CD4-positive, alpha-beta memory T cell (primary cell): ENCODE results near the gene FCHSD1. TPM values are rescaled to one million over a fixed set of nuclear protein-coding genes. Genes with fewer than 3 reads are reported as not detected.

ENCODE experiments used
- CTCF ChIA-PET: fragments of 350-600 bp; sonication (Branson Sonifier 250); formaldehyde crosslinking; loops from one replicate; lab custom pipeline; 2021; ENCODE audit warnings: inconsistent platforms; ENCODE audit not compliant: partially characterized antibody; lab: Charles Lee
- POLR2A ChIA-PET: fragments of 350-600 bp; sonication (Branson Sonifier 250); formaldehyde crosslinking; loops from one replicate; lab custom pipeline; 2021; ENCODE audit not compliant: partially characterized antibody; lab: Charles Lee
- DNase-seq, 5 donors: peaks; one replicate each; pipeline versions ENCODE4 v3.0.0 to v3.0.0-alpha.2; 2020 to 2022; ENCODE audit warnings: mixed read lengths in 1 of 5
- H3K27ac ChIP-seq: one replicate; pipeline ENCODE4 v1.7.0; 2013; ENCODE audit warnings: low read depth, low read length
- H3K27me3 ChIP-seq: 2 replicates; pipeline ENCODE4 v1.7.0; 2013; ENCODE audit warnings: mild to moderate bottlenecking, low read length, moderate library complexity; ENCODE audit not compliant: insufficient read depth
- H3K36me3 ChIP-seq: 2 replicates; pipeline ENCODE4 v1.7.0; 2013; ENCODE audit warnings: mild to moderate bottlenecking, low read length, moderate library complexity; ENCODE audit not compliant: insufficient read depth
- H3K4me1 ChIP-seq: 2 replicates; pipeline ENCODE4 v1.7.0; 2013; ENCODE audit warnings: mild to moderate bottlenecking, low read length, moderate library complexity; ENCODE audit not compliant: insufficient read depth
- H3K4me3 ChIP-seq, 2 donors: one replicate each; pipeline ENCODE4 v1.7.0; 2013; ENCODE audit warnings: low read length in 2 of 2, mild to moderate bottlenecking in 1 of 2
- H3K9me3 ChIP-seq, 2 donors: one replicate each; pipeline ENCODE4 v1.7.0; 2013; ENCODE audit warnings: low read length in 2 of 2, control low read depth in 1 of 2; ENCODE audit not compliant: control insufficient read depth in 1 of 2
- H3K27ac Mint-ChIP-seq, 7 donors: one replicate each; pipeline ENCODE4 v1.8.0; 2020 to 2021; ENCODE audit warnings: mixed read lengths in 7 of 7, mild to moderate bottlenecking in 6 of 7, inconsistent platforms in 3 of 7, moderate library complexity in 3 of 7
- H3K27me3 Mint-ChIP-seq, 2 donors: one replicate each; pipeline ENCODE4 v1.8.0; 2020 to 2021; ENCODE audit warnings: mixed read lengths in 2 of 2
- H3K36me3 Mint-ChIP-seq, 2 donors: one replicate each; pipeline ENCODE4 v1.8.0; 2020 to 2021; ENCODE audit warnings: mixed read lengths in 2 of 2, inconsistent platforms in 1 of 2, mild to moderate bottlenecking in 1 of 2
- H3K4me1 Mint-ChIP-seq, 4 donors: one replicate each; pipeline ENCODE4 v1.8.0; 2020 to 2021; ENCODE audit warnings: mixed read lengths in 4 of 4, mild to moderate bottlenecking in 1 of 4
- H3K4me3 Mint-ChIP-seq, 8 donors: one replicate each; pipeline ENCODE4 v1.8.0; 2020 to 2021; ENCODE audit warnings: mixed read lengths in 8 of 8, mild to moderate bottlenecking in 7 of 8, moderate library complexity in 6 of 8, inconsistent platforms in 3 of 8
- H3K9me3 Mint-ChIP-seq, 8 donors: one replicate each; pipeline ENCODE4 v1.8.0; 2020 to 2021; ENCODE audit warnings: mixed read lengths in 8 of 8, mild to moderate bottlenecking in 5 of 8, inconsistent platforms in 3 of 8, moderate library complexity in 1 of 8
- intact Hi-C: fragments of 100-400 bp; cut with micrococcal nuclease; formaldehyde crosslinking; loops from one replicate; pipeline ENCODE4 v1.15.1; 2023
- polyA plus RNA-seq, 2 donors: library from polyadenylated mRNA; unstranded; fragments of 300-500 nt; fragmentation: Illumina TruSeq; gene quantifications; one replicate each; pipeline ENCODE4 v1.2.3, GENCODE V29; 2021
- total RNA-seq, 2 experiments: library from RNA; stranded (reverse); gene quantifications; one replicate each; pipeline ENCODE4 v1.2.3, GENCODE V29; 2021

FCHSD1 gene
- total and polyA plus RNA-seq, 4 experiments from 2014 or later: 7.1 to 110 (median 58.0) TPM

DNA sequence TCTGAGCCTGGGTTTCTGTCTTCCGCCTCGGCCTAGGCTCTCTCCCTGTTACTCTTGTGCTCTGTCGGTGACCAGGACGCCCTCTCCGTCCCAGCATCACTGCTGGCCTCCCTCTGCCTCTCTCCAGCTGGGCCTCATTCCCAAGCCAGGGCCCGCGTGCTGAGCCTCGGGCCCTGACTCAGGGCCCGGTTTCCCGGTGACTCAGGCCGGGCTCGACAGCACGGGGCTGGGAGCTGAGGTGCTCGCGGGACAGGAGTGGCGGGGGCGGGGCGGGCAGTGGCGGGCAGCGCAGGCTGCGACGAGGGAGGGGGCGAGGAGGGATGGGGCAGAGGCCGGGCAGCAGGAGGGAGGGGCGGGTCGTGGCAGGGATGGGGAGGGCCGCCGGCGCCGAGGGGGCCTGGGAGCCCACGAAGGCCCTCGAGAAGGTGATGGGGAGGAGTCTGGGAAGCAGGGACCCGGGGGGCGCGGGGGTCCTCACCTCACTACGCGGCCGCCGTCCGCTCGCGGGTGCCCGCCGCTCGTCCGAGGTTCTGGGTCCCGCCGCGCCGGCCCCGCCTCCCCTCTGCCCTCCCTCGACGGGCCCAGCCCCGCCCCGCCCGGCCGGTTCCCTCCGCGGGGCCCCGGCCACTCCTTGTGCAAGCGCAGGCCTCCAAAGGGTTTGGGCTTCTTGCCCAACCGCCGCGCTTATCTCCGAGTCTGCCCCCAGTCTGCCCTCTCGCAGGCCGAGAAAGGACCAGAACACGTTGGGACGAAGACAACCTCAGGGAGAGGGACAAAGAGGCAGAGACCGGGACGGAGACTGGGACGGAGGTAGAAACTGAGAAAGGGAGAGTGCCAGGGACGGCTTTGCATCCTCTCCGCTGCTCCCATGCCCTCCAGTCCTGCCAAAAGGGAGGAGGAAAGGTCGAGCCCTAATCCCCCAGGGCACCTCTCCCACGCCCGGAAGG is 30.8 kb upstream of the FCHSD1 start, which contains the start of gene ARAP3:
Gene ARAP3, minus strand, starts transcription at position 536 of the 947 bp plus-strand sequence. CDS start 1,744 bp downstream, outside the sequence.
- DNase-seq: peak in 2 of 5 donors; percentile 24 to 47
- POLR2A ChIA-PET: interaction anchor here (0.6 to 3.2 kb wide), 21 partner anchors 9 to 1723 kb away, joined by 3 to 63 read pairs (median 5); partner anchors contain the start of genes DELE1, DIAPH1, FCHSD1 and HDAC3
- H3K4me1 Mint-ChIP-seq: peaks cover 14 to 36% (median 26%) of the 10 kb centered on the region in 4 donors
- Histone ChIP-seq H3K36me3 (no peaks in the 10 kb centered on the region), H3K4me1 (peaks cover 33% of the 10 kb centered on the region), H3K27me3 (no peaks in the 10 kb centered on the region), H3K9me3 (no peaks in the 10 kb centered on the region), H3K4me3 (peak within 1 kb of the TSS in 1 of 2 donors; percentile 17), H3K27ac (no peak within 1 kb of the TSS)
- CTCF ChIA-PET: interaction anchor here (0.5 to 4.8 kb wide), 12 partner anchors 11 to 1367 kb away, joined by 3 to 79 read pairs (median 4); partner anchors contain the start of genes DELE1, PCDH1 and RNF14
- peaks cover 0 to 2% of the 10 kb centered on the region in 2 donors for H3K27me3 Mint-ChIP-seq
- intact Hi-C loops: loop anchor here (5.0 kb wide), 1 partner anchor 45 kb away; the partner anchor contains the start of genes HDAC3 and RELL2
- H3K36me3 Mint-ChIP-seq: no peaks in the 10 kb centered on the region
- peak within 1 kb of the TSS; percentile 47 to 91 (median 77) for H3K27ac Mint-ChIP-seq
- no peaks in the 10 kb centered on the region for H3K9me3 Mint-ChIP-seq
- peak within 1 kb of the TSS; percentile 78 to 86 (median 83) for H3K4me3 Mint-ChIP-seq

DNA sequence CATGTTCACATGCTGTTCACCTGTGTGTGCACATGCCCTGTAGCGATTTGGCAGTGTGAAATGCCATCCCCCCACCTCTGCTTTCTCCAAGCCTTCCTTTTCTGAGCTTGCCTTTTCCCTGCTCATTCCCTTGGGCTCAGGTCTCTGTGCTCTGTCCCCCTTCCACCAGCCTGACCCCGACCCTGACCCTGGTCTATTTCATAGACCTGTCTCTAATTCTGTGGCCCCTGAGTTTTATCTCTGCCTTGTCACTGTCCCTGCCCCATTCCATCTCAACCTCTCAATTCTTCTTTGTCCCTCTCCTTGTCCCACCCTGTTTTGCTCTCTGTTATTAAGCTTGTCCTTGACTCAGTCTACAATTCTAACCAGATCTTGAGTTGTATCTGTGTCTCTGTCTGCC is 30.1 kb upstream of the FCHSD1 start:
- Histone ChIP-seq H3K27me3 (no peaks in the 10 kb centered on the region), H3K4me1 (peaks cover 33% of the 10 kb centered on the region), H3K9me3 (no peaks in the 10 kb centered on the region), H3K4me3 (peak overlapping the region in 1 of 2 donors; percentile 17), H3K36me3 (no peaks in the 10 kb centered on the region), H3K27ac (no peak overlapping the region)
- ChIA-PET POLR2A (interaction anchor here (0.8 to 3.2 kb wide), 6 partner anchors 11 to 287 kb away, joined by 3 to 63 read pairs (median 5); partner anchors contain the start of genes DELE1, FCHSD1, HDAC3 and RELL2), CTCF (interaction anchor here (0.5 to 4.8 kb wide), 7 partner anchors 12 to 1367 kb away, joined by 3 to 79 read pairs (median 4); partner anchors contain the start of gene RNF14)
- Mint-ChIP-seq H3K4me1 (peaks cover 14 to 36% (median 26%) of the 10 kb centered on the region in 4 donors), H3K36me3 (no peaks in the 10 kb centered on the region), H3K9me3 (no peaks in the 10 kb centered on the region), H3K27me3 (peaks cover 0 to 2% of the 10 kb centered on the region in 2 donors), H3K27ac (peak overlapping the region; percentile 8 to 83 (median 64)), H3K4me3 (peak overlapping the region; percentile 64 to 83 (median 72))
- intact Hi-C loops: loop anchor here (5.0 kb wide), 1 partner anchor 44 kb away; the partner anchor contains the start of genes HDAC3 and RELL2
- no peak for DNase-seq

DNA sequence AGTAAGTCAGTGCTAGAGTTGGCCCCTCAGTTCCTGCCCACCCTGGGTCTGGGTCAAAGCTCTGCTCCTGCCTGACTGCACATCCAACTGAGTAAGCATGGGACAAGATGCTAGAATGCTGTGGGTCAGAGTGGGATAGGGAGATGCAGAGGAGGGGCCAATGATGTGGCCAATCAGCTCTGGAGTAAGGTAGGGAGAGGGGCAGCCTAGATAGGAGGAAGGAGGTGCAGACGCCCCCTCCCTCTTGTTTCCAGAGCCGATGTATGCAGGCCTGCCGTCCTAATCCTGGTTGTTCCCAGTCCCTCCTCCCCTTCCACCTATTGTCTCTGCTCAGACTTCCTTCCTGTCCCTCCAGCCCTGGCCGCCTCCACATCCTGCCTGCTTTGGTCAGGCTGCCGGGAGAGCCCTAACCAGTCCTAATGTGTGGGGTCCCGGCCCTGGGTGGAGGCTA is 29.6 kb upstream of the FCHSD1 start:
- Mint-ChIP-seq H3K4me1 (peaks cover 14 to 36% (median 25%) of the 10 kb centered on the region in 4 donors), H3K27ac (peak overlapping the region in 1 of 7 donors; percentile 8)

DNA sequence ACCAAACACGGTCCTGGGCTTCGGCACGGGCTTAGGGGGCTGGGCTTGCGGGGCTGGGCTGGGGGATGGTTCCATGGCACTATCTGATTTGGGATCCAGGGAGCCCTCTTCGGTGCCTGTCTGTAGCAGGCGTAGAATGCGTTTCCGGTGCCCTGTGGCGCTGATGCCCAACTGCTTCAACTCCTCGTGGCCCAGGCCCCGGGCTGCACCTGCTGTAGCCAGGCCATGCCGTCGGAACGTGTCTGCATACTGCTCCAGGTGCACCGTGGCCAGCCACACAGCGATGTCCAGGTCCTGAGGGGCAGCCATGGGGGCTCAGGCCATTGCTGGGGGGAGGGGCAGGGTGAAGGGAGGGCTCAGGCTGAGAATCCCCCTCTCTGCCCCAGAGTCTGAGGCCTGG is 29.0 kb upstream of the FCHSD1 start:
- Histone ChIP-seq H3K27me3 (no peaks in the 10 kb centered on the region), H3K4me1 (peaks cover 33% of the 10 kb centered on the region), H3K36me3 (no peaks in the 10 kb centered on the region), H3K9me3 (no peaks in the 10 kb centered on the region), H3K4me3 (no peak overlapping the region), H3K27ac (no peak overlapping the region)
- DNase-seq: no peak
- Mint-ChIP-seq H3K27ac (no peak overlapping the region), H3K4me1 (peaks cover 14 to 36% (median 24%) of the 10 kb centered on the region in 4 donors), H3K4me3 (peak overlapping the region in 1 of 8 donors; percentile 70), H3K36me3 (no peaks in the 10 kb centered on the region), H3K9me3 (no peaks in the 10 kb centered on the region), H3K27me3 (peaks cover 0 to 2% of the 10 kb centered on the region in 2 donors)
- ChIA-PET CTCF (interaction anchor here (4.8 kb wide), 1 partner anchor 13 kb away, joined by 79 read pairs; no protein-coding TSS in a partner anchor), POLR2A (interaction anchor here (1.8 kb wide), 1 partner anchor 43 kb away, joined by 6 read pairs; the partner anchor contains the start of genes HDAC3 and RELL2)
- intact Hi-C loops: loop anchor here (5.0 kb wide), 1 partner anchor 43 kb away; the partner anchor contains the start of genes HDAC3 and RELL2

More for the DNA sequence above, 29.6 kb upstream of the FCHSD1 start:
- H3K36me3 Mint-ChIP-seq: no peaks in the 10 kb centered on the region
- Histone ChIP-seq H3K27me3 (no peaks in the 10 kb centered on the region), H3K27ac (no peak overlapping the region), H3K4me3 (no peak overlapping the region), H3K4me1 (peaks cover 33% of the 10 kb centered on the region), H3K9me3 (no peaks in the 10 kb centered on the region), H3K36me3 (no peaks in the 10 kb centered on the region)
- peak overlapping the region in 5 of 8 donors; percentile 32 to 83 (median 78) for H3K4me3 Mint-ChIP-seq
- intact Hi-C loops: loop anchor here (5.0 kb wide), 1 partner anchor 43 kb away; the partner anchor contains the start of genes HDAC3 and RELL2
- no peaks in the 10 kb centered on the region for H3K9me3 Mint-ChIP-seq
- DNase-seq: no peak
- POLR2A ChIA-PET: interaction anchor here (0.8 to 3.2 kb wide), 5 partner anchors 11 to 288 kb away, joined by 3 to 63 read pairs (median 6); partner anchors contain the start of genes DELE1, FCHSD1, HDAC3 and RELL2
- CTCF ChIA-PET: interaction anchor here (1.0 to 4.8 kb wide), 6 partner anchors 11 to 289 kb away, joined by 3 to 79 read pairs (median 4); partner anchors contain the start of gene RNF14
- H3K27me3 Mint-ChIP-seq: peaks cover 0 to 2% of the 10 kb centered on the region in 2 donors

DNA sequence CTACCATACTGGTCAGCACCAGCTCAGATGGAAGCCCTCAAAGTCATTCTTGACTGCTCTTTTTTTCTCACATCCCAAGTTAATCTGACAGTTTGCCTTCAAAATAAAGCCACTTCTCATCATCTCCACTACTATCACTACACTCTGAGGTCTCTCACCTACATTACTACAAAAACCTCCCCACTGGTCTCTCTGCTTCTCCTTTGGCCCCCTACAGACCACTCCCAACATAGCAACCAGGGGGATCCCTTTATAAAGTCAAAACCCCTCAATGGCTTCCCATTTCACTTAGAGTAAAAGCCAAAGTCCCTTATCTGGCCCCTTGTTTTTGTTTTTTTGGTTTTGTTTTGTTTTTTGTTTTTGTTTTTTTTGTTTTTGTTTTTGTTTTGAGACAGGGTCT is 26.2 kb upstream of the FCHSD1 start:
- no peaks in the 10 kb centered on the region for H3K27me3 ChIP-seq
- ChIA-PET CTCF (interaction anchor here (1.0 to 1.9 kb wide), 7 partner anchors 8 to 284 kb away, joined by 3 to 7 read pairs (median 4); no protein-coding TSS in a partner anchor), POLR2A (no interaction called here)
- intact Hi-C loops: no loop called here
- Mint-ChIP-seq H3K4me3 (no peak overlapping the region), H3K27me3 (peaks cover 0 to 2% of the 10 kb centered on the region in 2 donors), H3K4me1 (peaks cover 7 to 19% (median 13%) of the 10 kb centered on the region in 4 donors), H3K27ac (peak overlapping the region in 2 of 7 donors; percentile 20 to 81), H3K36me3 (no peaks in the 10 kb centered on the region), H3K9me3 (no peaks in the 10 kb centered on the region)
- H3K36me3 ChIP-seq: no peaks in the 10 kb centered on the region
- H3K4me3 ChIP-seq: no peak overlapping the region
- H3K27ac ChIP-seq: no peak overlapping the region
- DNase-seq: no peak
- no peaks in the 10 kb centered on the region for H3K9me3 ChIP-seq
- peaks cover 16% of the 10 kb centered on the region for H3K4me1 ChIP-seq

DNA sequence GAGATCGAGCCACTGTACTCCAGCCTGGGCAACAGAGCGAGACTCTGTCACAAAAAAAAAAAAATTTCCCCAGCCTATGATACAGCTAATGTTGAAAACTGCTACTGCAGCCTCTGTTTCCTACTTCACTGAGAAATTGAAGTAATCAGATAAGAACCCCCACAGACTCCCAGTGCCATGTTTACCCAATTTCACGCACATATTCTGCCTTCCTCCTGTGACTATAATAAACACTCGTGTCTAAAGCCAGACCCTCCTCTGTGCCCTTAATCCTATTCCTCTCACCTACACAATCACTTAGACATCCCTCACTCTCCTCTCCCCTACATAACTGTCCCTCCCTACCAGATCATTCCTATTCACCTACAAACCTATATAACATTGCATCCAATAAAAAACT is 24.5 kb upstream of the FCHSD1 start:
- DNase-seq: no peak
- CTCF ChIA-PET: interaction anchor here (0.8 to 1.6 kb wide), 2 partner anchors 18 to 204 kb away, joined by 3 to 4 read pairs; no protein-coding TSS in a partner anchor
- no peaks in the 10 kb centered on the region for H3K27me3 ChIP-seq
- no peaks in the 10 kb centered on the region for H3K9me3 ChIP-seq
- Mint-ChIP-seq H3K4me3 (no peak overlapping the region), H3K27me3 (no peaks in the 10 kb centered on the region), H3K27ac (no peak overlapping the region), H3K36me3 (no peaks in the 10 kb centered on the region), H3K4me1 (peaks cover 0 to 3% (median under 1%) of the 10 kb centered on the region in 4 donors), H3K9me3 (no peaks in the 10 kb centered on the region)
- POLR2A ChIA-PET: interaction anchor here (0.8 kb wide), 1 partner anchor 38 kb away, joined by 4 read pairs; the partner anchor contains the start of gene RELL2
- no peak overlapping the region for H3K4me3 ChIP-seq
- peaks cover 2% of the 10 kb centered on the region for H3K4me1 ChIP-seq
- H3K27ac ChIP-seq: no peak overlapping the region
- no peaks in the 10 kb centered on the region for H3K36me3 ChIP-seq
- intact Hi-C loops: no loop called here
